ENCODE results near the gene NPAS2.
A peak's percentile ranks its signal among the peaks of the same experiment; 100 is the strongest.

The NPAS2 gene

DNA sequence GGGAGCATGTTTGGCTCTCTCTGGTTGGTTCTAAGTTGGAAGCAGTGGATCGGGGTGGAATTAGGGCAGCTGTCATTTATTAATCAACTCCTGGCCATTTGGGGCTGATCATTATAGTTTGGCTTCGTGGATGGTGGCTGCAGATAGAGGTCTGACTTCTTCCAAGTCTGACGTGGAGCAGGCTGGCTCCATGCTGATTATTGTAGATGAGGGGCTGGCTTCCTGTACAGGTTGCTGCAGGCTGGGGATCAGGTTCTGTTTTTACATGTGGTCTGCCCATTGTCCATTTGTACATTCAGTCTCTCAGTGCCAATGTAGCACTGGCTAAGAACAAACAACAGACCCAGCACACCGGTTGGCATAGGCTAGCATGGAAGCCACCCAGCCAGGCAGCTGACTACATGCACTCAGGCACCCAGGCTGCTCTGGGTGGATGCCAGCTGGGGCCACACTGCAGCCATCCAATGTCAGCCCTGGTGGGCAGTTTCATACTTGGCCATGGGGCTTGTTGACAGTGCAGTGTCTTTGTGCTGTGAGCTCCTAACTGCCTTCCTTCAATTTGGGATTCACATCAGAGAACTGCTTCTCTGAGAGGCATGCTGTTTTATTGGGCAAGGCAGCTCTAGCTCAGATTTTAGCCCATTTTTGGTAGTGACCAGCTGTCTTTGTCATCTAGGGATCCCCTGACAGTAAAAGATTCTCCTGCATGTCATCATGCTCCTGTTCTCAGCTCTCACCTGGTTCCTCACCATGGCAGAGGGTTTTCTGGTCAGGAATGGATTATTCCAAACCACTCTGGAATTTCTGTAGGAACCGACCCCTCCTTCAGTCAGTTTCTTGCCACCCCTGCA, 25.4 kb downstream of the NPAS2 start:
- no peak for DNase-seq (ENCODE audit: low read depth)
- H3K4me3 ChIP-seq (ENCODE audit: control insufficient read depth, low read depth, low read length): no peak overlapping the region
- TF ChIP-seq, protein P1, sequence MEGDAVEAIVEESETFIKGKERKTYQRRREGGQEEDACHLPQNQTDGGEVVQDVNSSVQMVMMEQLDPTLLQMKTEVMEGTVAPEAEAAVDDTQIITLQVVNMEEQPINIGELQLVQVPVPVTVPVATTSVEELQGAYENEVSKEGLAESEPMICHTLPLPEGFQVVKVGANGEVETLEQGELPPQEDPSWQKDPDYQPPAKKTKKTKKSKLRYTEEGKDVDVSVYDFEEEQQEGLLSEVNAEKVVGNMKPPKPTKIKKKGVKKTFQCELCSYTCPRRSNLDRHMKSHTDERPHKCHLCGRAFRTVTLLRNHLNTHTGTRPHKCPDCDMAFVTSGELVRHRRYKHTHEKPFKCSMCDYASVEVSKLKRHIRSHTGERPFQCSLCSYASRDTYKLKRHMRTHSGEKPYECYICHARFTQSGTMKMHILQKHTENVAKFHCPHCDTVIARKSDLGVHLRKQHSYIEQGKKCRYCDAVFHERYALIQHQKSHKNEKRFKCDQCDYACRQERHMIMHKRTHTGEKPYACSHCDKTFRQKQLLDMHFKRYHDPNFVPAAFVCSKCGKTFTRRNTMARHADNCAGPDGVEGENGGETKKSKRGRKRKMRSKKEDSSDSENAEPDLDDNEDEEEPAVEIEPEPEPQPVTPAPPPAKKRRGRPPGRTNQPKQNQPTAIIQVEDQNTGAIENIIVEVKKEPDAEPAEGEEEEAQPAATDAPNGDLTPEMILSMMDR (conservative IDR thresholded peaks at IDR 0.05; ENCODE audit: control insufficient read depth, insufficient read depth, low read depth, low read length): no peak

DNA sequence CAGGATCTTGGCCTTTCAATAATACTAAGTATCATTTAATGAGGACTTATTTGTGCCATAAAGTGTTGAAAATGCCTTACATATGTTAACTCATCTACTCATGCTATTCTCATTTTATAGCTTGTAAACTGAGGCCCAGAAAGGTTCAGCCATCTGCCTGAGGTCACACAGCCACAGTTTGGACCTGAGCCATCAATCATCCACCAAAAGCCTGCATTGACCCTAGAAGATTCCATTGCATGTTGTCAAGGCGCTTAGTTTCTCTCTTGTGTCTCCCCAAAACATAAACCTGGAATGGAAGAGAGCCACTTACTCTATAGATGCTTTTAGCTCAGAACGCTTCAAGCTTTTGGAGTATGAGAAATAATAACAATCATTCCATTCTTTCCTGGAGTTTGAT, 26.8 kb downstream of the NPAS2 start:
- DNase-seq (ENCODE audit: low read depth): no peak
- TF ChIP-seq, protein P1 (conservative IDR thresholded peaks at IDR 0.05; ENCODE audit: control insufficient read depth, insufficient read depth, low read depth, low read length): no peak
- no peak overlapping the region for H3K4me3 ChIP-seq (ENCODE audit: control insufficient read depth, low read depth, low read length)

DNA sequence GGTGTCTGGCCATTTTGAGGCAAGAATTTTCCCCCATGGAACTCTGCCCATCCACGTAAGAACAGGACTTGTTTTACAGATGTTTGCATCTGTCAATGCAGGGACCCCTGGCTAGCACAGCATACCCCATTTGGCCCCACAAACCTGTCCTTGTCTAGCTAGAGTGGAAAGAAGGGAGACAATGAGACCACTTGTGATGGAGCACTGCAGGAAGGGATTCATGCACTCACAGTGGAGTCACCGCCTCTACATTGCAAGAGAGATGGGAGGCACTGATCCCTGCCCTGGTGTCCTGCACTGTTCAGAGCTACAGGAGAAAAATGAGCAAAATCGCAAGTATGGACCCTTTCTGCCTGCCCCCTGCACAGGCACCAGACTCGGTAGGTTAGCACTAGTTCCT, 32.5 kb downstream of the NPAS2 start:
- TF ChIP-seq, protein P1 (conservative IDR thresholded peaks at IDR 0.05; ENCODE audit: control insufficient read depth, insufficient read depth, low read depth, low read length): no peak
- no peak overlapping the region for H3K4me3 ChIP-seq (ENCODE audit: control insufficient read depth, low read depth, low read length)
- DNase-seq (ENCODE audit: low read depth): no peak

DNA sequence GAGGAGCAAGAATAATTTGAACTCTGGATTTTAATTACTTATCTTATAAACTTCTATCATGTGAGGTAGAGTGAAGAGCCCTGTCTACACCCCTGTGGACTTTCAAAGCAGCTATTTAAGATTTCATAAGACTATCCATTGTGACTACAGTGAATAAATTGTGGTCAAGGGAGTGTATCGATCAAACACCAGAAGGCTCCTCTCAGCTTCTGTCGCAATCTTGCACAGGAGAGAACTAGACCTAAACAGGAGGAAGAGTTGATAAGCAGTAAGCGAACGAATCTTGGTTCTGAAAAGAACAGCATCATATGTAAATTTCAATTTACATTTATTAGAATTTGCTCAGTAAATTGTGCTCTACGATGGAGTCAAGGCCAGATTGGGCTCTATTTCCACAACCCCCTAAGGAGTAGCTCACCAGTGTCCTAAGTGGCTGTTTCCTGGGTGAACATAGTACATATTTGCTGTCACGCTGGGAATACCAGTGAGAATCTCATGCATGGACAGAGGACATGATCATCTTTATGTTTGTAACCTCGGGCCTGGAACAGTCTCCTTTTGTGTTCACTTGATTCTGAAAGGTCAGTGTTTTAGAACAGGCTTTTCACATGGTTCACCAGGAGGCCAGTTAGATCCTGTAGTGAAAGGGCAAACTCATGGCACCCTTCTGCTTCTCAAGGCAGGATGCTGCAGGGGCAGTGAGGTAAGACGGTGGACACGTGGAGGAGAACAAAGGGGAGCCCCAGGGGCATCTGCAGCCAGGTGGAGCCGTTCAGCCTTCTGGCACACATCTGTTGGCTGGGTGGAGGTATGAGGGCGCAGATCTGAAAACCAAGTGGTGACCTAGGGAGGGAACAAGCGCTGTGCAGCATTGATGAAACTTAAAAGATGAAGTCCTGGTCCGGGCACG, 33.3 kb downstream of the NPAS2 start:
- TF ChIP-seq, protein P1 (conservative IDR thresholded peaks at IDR 0.05; ENCODE audit: control insufficient read depth, insufficient read depth, low read depth, low read length): no peak
- no peak overlapping the region for H3K4me3 ChIP-seq (ENCODE audit: control insufficient read depth, low read depth, low read length)
- peak; percentile 38 for DNase-seq (ENCODE audit: low read depth)

DNA sequence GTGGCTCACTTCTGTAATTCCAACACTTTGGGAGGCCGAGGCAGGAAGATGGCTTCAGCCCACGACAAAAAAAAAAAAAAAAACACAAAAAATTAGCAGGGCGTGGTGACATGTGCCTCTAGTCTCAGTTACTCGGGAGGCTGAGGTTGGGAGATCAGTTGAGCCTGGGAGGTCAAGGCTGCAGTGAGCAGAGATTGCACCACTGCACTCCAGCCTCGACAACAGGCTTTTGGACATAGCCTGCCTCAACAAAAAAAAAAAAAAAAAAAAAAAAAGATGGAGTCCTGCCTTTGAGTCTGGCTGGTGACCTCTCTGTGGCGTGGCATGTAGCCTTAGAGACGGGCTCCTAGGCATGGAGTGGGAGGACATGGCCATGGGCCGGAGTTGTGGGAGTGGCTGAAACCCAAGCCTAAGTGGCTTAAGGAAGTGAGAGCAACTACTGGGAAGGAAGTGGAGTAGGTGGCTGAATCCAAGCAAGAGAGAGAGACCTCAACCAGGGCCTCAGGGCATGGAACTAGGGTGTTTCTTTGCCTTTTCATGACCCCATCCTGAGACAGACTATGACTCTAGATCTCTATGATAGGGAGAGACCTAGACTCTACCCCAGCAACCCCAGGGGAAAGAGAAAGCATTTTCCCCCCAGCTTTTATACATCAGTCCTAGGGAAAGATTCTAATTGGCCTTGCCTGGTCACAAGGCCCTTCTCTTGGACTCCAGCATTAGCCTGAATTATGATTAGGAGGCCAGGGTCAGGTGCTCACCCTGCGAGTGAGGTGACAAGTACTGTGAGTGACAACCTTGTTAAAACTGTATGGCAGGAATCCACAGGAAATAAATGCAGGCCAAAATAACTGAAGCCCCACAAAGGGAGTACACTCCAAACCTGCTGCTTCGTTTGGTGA, 34.2 kb downstream of the NPAS2 start:
- no peak overlapping the region for H3K4me3 ChIP-seq (ENCODE audit: control insufficient read depth, low read depth, low read length)
- no peak for DNase-seq (ENCODE audit: low read depth)
- TF ChIP-seq, protein P1 (conservative IDR thresholded peaks at IDR 0.05; ENCODE audit: control insufficient read depth, insufficient read depth, low read depth, low read length): no peak

DNA sequence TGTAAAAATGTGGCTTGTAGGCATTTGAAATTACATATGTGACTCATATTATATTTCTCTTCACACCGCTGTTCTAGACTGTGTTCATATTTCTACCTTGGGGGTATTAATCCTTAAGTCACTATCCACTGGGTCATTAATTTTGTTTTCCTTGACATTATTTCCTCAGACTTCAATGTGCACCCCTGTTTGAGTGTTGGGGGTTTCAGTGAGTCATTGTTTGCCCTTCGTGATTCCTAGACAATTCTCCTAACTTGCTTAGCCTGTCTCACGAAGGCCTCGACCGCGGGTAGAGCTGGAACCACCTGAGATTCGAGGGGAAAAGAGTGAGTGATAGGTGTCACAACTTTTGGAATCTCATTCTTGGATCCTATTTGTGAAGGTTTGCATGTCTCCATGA, 35.1 kb downstream of the NPAS2 start:
- TF ChIP-seq, protein P1 (conservative IDR thresholded peaks at IDR 0.05; ENCODE audit: control insufficient read depth, insufficient read depth, low read depth, low read length): no peak
- DNase-seq (ENCODE audit: low read depth): no peak
- H3K4me3 ChIP-seq (ENCODE audit: control insufficient read depth, low read depth, low read length): no peak overlapping the region
